Hindlimb muscle (tissue), 1 donor: Measurements from ENCODE around the gene AMZ1. TPM values are rescaled to one million over a fixed set of nuclear protein-coding genes. Genes with fewer than 3 reads are reported as not detected.

Source experiments
- DNase-seq: peaks from one replicate; pipeline ENCODE4 v3.0.0-alpha.2; 2013
- polyA plus RNA-seq: library from polyadenylated mRNA; unstranded; fragments of 120-200 nt; gene quantifications from one replicate; pipeline ENCODE4 v1.2.1, GENCODE V29; 2013; ENCODE audit not compliant: insufficient read length

Gene AMZ1
- polyA plus RNA-seq = 0.67 TPM

DNA sequence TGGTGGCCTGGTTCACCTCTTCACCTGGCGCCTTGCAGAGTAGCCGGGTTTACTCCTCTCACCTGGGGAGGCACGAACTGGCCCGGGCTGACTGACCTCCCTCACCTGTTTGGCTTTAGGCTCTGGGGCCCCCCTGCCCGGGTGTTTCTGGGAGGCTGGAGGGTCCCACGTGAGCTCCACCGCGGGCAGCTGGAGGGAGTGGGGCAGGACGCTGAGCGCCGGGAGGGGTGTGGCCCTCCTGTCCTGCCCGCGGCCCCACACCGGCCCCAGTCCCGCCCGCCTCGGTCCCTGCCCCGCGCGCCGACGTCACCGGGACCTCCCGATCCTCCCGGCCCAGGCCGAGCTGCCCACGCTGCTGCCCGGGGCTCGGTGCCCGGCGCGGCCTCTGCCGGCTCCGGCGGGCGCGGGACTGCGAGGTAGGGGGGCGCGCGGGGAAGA lies at the start of gene AMZ1:
AMZ1 (plus strand) TSS at position 322 of the 438 bp plus-strand sequence. CDS start 12,250 bp downstream, outside the sequence.
- no peak for DNase-seq

DNA sequence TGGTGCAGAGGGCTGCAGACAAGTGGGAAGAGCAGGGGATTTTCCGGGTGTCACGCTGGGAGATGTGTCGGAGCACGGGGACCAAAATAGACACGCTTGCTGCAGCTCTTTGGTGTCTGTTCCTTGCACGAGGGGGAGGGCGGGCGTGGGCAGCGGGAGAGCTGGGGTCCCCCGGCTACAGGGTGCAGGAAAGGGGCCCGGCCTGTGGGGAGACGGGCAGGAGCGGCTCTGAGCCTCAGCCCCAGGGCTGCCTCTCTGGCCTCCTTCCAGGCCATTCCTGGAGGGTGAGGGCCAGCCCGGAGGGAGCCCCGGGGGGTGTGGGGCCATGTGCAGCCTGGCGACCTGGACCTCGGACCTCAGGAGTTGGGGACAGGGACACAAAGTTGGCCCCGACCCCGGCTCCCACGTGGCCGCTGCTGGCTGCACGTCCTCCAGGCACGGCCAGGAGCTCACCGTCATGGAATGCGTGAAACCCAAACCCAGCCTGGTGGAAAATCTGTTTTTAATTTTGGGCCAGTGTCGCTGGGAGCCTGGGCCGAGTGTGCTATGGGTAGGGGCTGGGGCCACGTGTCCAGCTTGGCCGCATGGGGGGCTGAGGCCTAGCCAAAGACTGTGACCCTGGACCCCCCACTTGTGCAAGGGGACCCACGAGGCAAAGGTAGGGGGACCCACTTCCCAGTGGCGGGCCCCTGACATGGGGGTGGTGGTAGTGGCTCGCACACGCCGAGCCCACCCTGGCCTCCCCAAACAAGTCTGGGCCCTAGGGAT lies 49.6 kb upstream of the AMZ1 start:
- peak; percentile 82 for DNase-seq

DNA sequence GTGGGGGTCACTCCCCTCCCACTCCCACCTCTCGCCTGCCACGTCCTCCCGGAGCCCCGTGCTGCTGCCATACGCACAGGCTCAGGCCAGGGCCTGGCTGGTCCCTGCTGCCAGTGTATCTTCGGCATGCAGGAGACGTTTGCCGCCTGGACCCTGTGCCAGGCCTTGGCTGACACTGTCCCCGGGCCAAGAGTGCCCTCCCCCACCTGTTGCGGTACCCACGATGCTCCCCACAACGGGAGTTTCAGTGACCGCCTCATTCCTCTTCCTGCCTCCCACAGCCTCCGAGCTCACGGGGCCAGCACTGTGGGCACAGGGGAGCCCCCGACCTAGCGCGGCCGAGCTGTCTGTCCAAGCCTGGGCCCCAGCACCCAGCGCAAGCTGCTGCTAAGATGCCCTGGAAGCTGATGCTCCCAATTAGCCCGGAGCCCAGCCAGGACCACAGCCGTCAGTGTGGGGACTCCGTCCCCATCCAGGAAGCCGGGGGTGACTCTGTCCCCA lies 48.8 kb upstream of the AMZ1 start:
- DNase-seq = no peak

GRCh38 chr7:2639695-2640481 lies 48.1 kb upstream of the AMZ1 start:
- DNase-seq = no peak

DNA sequence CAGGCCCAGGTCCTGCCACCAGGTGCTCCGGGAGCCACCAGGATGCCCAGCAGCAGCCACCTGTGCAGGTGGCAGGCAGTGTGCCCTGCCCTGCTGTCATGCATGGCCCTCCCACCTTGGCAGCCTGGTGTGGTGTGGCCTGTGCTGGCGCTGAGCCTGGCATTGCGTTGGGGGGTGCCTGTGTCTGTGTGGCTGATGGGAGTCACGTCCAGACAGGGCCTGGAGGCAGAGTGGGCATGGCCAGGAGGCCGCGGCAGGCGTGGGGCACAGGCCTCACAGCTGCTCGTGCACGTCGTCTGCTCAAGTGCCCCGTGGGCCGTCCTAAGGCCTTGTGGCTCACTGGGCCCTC lies 47.5 kb upstream of the AMZ1 start:
- DNase-seq = no peak

- no peak for DNase-seq
Observed at GRCh38 chr7:2640846-2641316, 47.1 kb upstream of the AMZ1 start.

DNA sequence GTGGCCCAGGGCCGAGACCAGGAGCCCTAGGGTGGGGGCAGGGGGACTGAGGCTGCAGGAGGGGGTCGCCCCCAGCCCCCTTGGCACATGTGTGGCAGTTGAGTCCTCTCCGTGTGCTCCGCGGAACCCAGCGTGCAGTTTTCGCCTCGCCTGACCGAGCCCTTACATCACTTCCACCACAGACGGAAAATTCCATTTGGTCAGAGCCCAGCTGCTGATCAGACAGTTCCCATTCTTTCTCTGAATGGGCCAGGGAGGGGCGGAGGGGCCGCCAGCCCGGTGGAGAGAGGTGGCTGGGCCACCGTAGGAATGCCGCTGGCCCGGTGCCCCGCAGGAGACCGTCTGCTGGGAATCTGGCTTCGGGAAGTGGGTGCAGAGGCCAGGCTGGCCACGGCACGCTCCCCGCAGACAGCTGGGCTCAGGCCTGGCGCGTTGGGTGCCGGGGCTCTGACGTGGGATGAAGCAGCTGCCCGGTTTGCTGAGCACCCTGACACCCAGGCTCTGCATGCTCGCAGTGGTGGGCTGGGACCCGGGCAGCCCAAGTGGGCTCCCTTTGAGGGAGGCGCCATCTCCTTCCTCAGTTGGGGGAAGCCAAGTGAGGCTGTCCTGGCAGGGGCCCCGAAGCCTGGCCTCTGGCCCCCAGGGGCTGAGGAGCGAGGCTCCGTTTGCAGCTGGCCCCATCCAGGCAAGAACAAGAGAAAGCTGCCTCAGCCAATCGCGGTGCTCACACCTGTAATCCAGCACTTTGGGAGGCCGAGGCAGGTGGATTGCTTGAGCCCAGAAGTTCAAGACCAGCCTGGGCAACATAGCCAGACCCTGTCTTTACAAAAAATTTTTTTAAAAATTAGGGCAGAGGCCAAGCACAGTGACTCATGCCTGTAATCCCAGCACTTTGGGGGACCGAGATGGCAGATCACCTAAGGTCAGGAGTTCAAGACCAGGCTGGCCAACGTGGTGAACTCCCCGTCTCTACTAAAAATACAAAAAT lies 46.3 kb upstream of the AMZ1 start:
- DNase-seq = peak; percentile 96

- no peak for DNase-seq
Observed at GRCh38 chr7:2643386-2644219, 44.4 kb upstream of the AMZ1 start.

GRCh38 chr7:2644220-2644561 lies 43.8 kb upstream of the AMZ1 start:
- no peak for DNase-seq

- no peak for DNase-seq
Observed at GRCh38 chr7:2644562-2645273, 43.3 kb upstream of the AMZ1 start.

DNA sequence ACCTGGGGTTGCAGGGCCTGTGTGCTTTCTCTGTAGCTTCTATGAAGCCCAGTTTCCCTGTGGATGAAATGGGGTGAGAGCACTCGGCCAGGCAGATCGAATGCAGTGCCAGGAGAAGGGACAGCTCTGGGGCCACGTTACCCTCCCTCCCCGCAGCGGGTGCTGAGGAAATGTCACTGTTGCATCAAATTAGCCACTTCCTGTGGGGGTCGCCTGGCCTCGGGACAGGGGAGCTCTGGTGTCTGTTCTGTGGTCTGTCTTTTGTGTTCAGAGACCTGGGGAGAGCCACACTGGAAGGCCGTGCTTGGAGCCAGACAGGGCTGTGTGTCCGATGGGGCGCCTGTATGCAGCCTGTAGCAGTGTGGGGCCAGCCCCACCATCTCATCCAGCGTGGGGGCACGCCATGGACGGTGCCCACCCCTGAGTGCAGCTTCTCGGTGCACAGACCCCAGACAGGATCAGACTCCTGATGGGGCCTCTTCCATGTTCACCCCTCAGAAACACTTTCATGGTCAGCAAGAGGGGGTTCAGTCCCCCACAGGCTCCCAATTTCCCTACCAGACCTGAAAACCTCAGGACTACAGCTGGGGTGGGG lies 42.6 kb upstream of the AMZ1 start:
- DNase-seq = no peak

DNA sequence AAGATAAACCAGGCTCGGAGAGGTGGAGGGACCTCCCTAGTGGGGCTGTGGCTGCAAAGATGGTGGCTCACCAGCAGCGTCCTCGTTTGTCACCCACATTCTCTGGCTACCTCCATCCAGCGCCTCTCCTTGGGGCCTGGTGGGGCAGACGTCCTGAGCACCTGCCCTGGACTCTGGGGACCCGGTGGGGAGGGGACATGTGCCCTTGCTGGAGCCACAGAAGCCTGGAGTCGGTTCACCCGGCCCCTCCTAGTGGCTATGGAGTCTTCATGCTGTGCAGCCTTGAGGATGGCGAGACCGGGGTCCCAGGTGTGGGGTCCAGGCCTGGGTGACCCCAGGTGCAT lies 41.7 kb upstream of the AMZ1 start:
- DNase-seq = no peak

DNA sequence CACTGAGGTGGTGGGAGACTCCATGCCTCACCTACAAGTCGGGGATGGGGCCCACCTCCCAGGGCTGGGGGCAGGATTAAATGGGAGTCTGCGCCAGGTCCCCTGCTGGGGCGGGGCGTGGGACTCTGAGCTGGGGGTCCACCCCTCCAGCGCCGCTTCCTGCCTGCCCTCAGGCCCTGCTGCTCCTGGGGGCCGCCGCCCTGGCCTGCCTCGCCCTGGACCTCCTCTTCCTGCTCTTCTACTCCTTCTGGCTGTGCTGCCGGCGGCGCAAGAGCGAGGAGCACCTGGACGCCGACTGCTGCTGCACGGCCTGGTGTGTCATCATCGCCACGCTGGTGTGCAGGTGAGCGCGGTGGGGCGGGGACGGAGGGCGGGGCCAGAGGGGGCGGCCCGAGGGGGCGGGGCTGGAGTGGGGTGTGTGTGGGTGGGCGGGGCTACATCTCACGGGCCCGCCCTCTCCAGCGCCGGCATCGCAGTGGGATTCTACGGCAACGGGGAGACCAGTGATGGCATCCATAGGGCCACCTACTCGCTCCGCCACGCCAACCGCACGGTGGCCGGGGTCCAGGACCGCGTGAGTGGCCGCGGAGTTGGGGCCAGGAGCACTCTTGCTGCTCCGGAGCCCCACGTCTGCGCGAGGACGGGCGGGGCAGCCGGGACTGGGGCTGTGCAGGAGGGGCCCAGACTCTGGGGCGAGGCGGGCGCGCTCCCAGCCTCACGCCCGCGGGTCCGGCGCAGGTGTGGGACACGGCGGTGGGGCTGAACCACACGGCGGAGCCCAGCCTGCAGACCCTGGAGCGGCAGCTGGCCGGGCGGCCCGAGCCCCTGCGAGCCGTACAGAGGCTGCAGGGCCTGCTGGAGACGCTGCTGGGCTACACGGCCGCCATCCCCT lies 41.1 kb upstream of the AMZ1 start:
- no peak for DNase-seq

- no peak for DNase-seq
Observed at GRCh38 chr7:2647594-2648172, 40.3 kb upstream of the AMZ1 start.

GRCh38 chr7:2649139-2649838 lies 38.7 kb upstream of the AMZ1 start:
- DNase-seq = no peak

- no peak for DNase-seq
Observed at GRCh38 chr7:2649991-2650390, 38.0 kb upstream of the AMZ1 start.

GRCh38 chr7:2650451-2650850 lies 37.6 kb upstream of the AMZ1 start:
- no peak for DNase-seq

DNA sequence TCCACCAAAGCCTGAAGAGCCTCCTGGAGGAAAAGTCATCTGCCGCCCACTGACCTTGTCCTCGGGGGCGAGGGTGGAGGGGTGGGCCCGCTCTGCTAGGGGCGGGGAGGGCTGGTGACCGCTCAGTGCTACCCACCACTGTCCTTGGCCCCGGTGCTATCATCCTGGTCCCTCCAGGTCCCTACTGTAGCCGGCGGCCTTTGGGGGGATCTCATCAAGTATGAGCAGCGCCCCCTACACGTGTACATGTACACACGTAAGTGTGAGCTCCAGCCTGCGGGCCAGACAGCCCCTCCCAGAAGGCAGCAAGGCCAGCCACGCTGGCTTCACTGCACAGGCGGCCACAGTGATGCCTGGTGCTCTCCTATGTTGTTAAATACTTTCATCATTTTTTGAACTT lies 36.7 kb upstream of the AMZ1 start:
- DNase-seq = no peak
